GM18858 (cell line): ENCODE data around the gene TTC21B.

ENCODE experiments used
- ATAC-seq: cut with Tn5 transposase; IDR thresholded peaks from one replicate; pipeline ENCODE4 v1.9.1; 2021; ENCODE audit not compliant: unreplicated experiment

Gene TTC21B

GRCh38 chr2:165927353-165927752 is 26.2 kb downstream of the TTC21B start:
- no peak for ATAC-seq

GRCh38 chr2:165924946-165925345 is 28.6 kb downstream of the TTC21B start:
- no peak for ATAC-seq

GRCh38 chr2:165920748-165921147 is 32.8 kb downstream of the TTC21B start:
- no peak for ATAC-seq

- ATAC-seq: no peak
These were observed 39.9 kb downstream of the TTC21B start for GRCh38 chr2:165913636-165914035.

GRCh38 chr2:165911981-165912380 is 41.6 kb downstream of the TTC21B start:
- no peak for ATAC-seq

GRCh38 chr2:165911231-165911630 is 42.3 kb downstream of the TTC21B start:
- no peak for ATAC-seq

GRCh38 chr2:165909466-165909865 is 44.1 kb downstream of the TTC21B start:
- no peak for ATAC-seq

GRCh38 chr2:165905854-165906253 is 47.7 kb downstream of the TTC21B start:
- no peak for ATAC-seq

GRCh38 chr2:165905269-165905668 is 48.3 kb downstream of the TTC21B start:
- ATAC-seq: no peak

- no peak for ATAC-seq
These were observed 49.1 kb downstream of the TTC21B start for GRCh38 chr2:165904432-165904831.

- no peak for ATAC-seq
These were observed 50.2 kb downstream of the TTC21B start for GRCh38 chr2:165903406-165903805.

GRCh38 chr2:165902934-165903333 is 50.6 kb downstream of the TTC21B start:
- no peak for ATAC-seq

GRCh38 chr2:165901620-165902298 is 51.8 kb downstream of the TTC21B start:
- ATAC-seq: no peak

- ATAC-seq: no peak
These were observed 54.3 kb downstream of the TTC21B start for GRCh38 chr2:165899311-165899710.

GRCh38 chr2:165898381-165898780 is 55.2 kb downstream of the TTC21B start:
- no peak for ATAC-seq

GRCh38 chr2:165897726-165898125 is 55.9 kb downstream of the TTC21B start:
- ATAC-seq: peak; percentile 65

- ATAC-seq: no peak
These were observed 56.5 kb downstream of the TTC21B start for GRCh38 chr2:165897074-165897473.

- peak; percentile 92 for ATAC-seq
These were observed 57.6 kb downstream of the TTC21B start for GRCh38 chr2:165895974-165896373.

- no peak for ATAC-seq
These were observed 60.0 kb downstream of the TTC21B start for GRCh38 chr2:165893556-165893955.

GRCh38 chr2:165892526-165892925 is 61.0 kb downstream of the TTC21B start:
- ATAC-seq: no peak

GRCh38 chr2:165891943-165892342 is 61.6 kb downstream of the TTC21B start:
- ATAC-seq: no peak

GRCh38 chr2:165891345-165891744 is 62.2 kb downstream of the TTC21B start:
- ATAC-seq: no peak

GRCh38 chr2:165889798-165890197 is 63.8 kb downstream of the TTC21B start:
- ATAC-seq: no peak
